Loucy (cell line): Measurements from ENCODE around the gene CCL7.

Experiments
- H2AFZ ChIP-seq: fragments of 200-600 bp; sonication (generic); 2 replicates; pipeline ENCODE4 v1.6.0; 2016; ENCODE audit warnings: antibody characterized with exemption, mild to moderate bottlenecking, low read length, moderate library complexity
- H3F3A ChIP-seq: fragments of 200-600 bp; 2 replicates; pipeline ENCODE4 v1.6.0; 2016; ENCODE audit warnings: antibody characterized with exemption, low read depth, mild to moderate bottlenecking
- H3K27me3 ChIP-seq: fragments of 200-600 bp; sonication (generic); 2 replicates; pipeline ENCODE4 v1.6.1; 2014; ENCODE audit warnings: low read length, mild to moderate bottlenecking; ENCODE audit not compliant: insufficient read depth, poor library complexity, severe bottlenecking
- H3K36me3 ChIP-seq: fragments of 200-600 bp; sonication (generic); 2 replicates; pipeline ENCODE4 v1.6.1; 2016; ENCODE audit warnings: low read length; ENCODE audit not compliant: insufficient read depth
- H3K4me1 ChIP-seq: fragments of 200-600 bp; sonication (generic); 2 replicates; pipeline ENCODE4 v1.5.1; 2014; ENCODE audit warnings: low read length, mild to moderate bottlenecking; ENCODE audit not compliant: insufficient read depth, poor library complexity, severe bottlenecking
- H3K4me2 ChIP-seq: fragments of 200-600 bp; sonication (generic); 2 replicates; pipeline ENCODE4 v1.6.0; 2014; ENCODE audit warnings: antibody characterized with exemption, low read length, low read depth, mild to moderate bottlenecking; ENCODE audit not compliant: poor library complexity, severe bottlenecking
- H3K4me3 ChIP-seq: fragments of 200-600 bp; sonication (generic); 2 replicates; pipeline ENCODE4 v1.5.1; 2014; ENCODE audit warnings: low read length, mild to moderate bottlenecking, mixed read lengths; ENCODE audit not compliant: poor library complexity, severe bottlenecking
- H3K79me2 ChIP-seq: fragments of 200-600 bp; sonication (generic); 2 replicates; pipeline ENCODE4 v1.6.1; 2014; ENCODE audit warnings: low read length; ENCODE audit not compliant: insufficient read depth
- H3K9ac ChIP-seq: fragments of 200-600 bp; sonication (generic); 2 replicates; pipeline ENCODE4 v1.6.0; 2014; ENCODE audit warnings: mild to moderate bottlenecking, low read depth, low read length, moderate library complexity; ENCODE audit not compliant: poor library complexity, severe bottlenecking
- H3K9me2 ChIP-seq: fragments of 200-600 bp; sonication (generic); replicated peaks from 2 replicates; pipeline ENCODE4 v1.6.1; 2016; ENCODE audit warnings: low read depth, low read length, mixed read lengths
- H3K9me3 ChIP-seq: fragments of 200-600 bp; sonication (generic); 2 replicates; pipeline ENCODE4 v1.6.1; 2014; ENCODE audit warnings: mild to moderate bottlenecking, antibody characterized with exemption, low read length, low read depth; ENCODE audit not compliant: insufficient read depth
- H4K20me1 ChIP-seq: fragments of 200-600 bp; sonication (generic); 2 replicates; pipeline ENCODE4 v1.6.0; 2014; ENCODE audit warnings: antibody characterized with exemption, low read length, mild to moderate bottlenecking; ENCODE audit not compliant: insufficient read depth, poor library complexity, severe bottlenecking
- CTCF ChIP-seq: fragments of 200-600 bp; sonication (generic); conservative IDR thresholded peaks from 2 replicates; pipeline ENCODE4 v1.5.1; 2014; ENCODE audit warnings: mild to moderate bottlenecking, antibody characterized with exemption, low read length
- EZH2phosphoT487 ChIP-seq: fragments of 200-600 bp; IDR thresholded peaks from 2 replicates; pipeline ENCODE4 v1.6.1; 2018; ENCODE audit warnings: antibody characterized with exemption, mild to moderate bottlenecking, moderate library complexity, borderline replicate concordance

Gene CCL7

GRCh38 chr17:34242587-34243363 is 27.2 kb upstream of the CCL7 start:
- no peak for TF ChIP-seq CTCF
- no peak for TF ChIP-seq EZH2phosphoT487
- Histone ChIP-seq H3F3A (no peaks in the 10 kb centered on the region), H3K9me3 (no peaks in the 10 kb centered on the region), H3K9me2 (no peaks in the 10 kb centered on the region), H3K4me1 (peaks cover 3% of the 10 kb centered on the region), H3K9ac (no peak overlapping the region), H3K4me3 (no peak overlapping the region), H3K79me2 (no peaks in the 10 kb centered on the region), H3K4me2 (no peak overlapping the region), H3K27me3 (no peaks in the 10 kb centered on the region), H4K20me1 (no peaks in the 10 kb centered on the region), H3K36me3 (no peaks in the 10 kb centered on the region), H2AFZ (no peak overlapping the region)

GRCh38 chr17:34243364-34244320 is 26.4 kb upstream of the CCL7 start:
- H3K9me3 ChIP-seq: no peaks in the 10 kb centered on the region
- H3K36me3 ChIP-seq: no peaks in the 10 kb centered on the region
- no peak overlapping the region for H3K9ac ChIP-seq
- no peaks in the 10 kb centered on the region for H3K79me2 ChIP-seq
- H3K9me2 ChIP-seq: no peaks in the 10 kb centered on the region
- no peaks in the 10 kb centered on the region for H4K20me1 ChIP-seq
- H3K4me2 ChIP-seq: no peak overlapping the region
- no peak overlapping the region for H3K4me3 ChIP-seq
- H2AFZ ChIP-seq: no peak overlapping the region
- H3K27me3 ChIP-seq: no peaks in the 10 kb centered on the region
- no peak for TF ChIP-seq EZH2phosphoT487
- TF ChIP-seq CTCF: no peak
- H3K4me1 ChIP-seq: peaks cover 3% of the 10 kb centered on the region
- no peaks in the 10 kb centered on the region for H3F3A ChIP-seq

GRCh38 chr17:34245351-34245905 is 24.6 kb upstream of the CCL7 start:
- Histone ChIP-seq H3K9me2 (no peaks in the 10 kb centered on the region), H3K79me2 (no peaks in the 10 kb centered on the region), H3K9ac (no peak overlapping the region), H3K4me3 (no peak overlapping the region), H3F3A (no peaks in the 10 kb centered on the region), H3K4me1 (peaks cover 3% of the 10 kb centered on the region), H3K4me2 (no peak overlapping the region), H3K9me3 (no peaks in the 10 kb centered on the region), H3K27me3 (no peaks in the 10 kb centered on the region), H2AFZ (no peak overlapping the region), H4K20me1 (no peaks in the 10 kb centered on the region), H3K36me3 (no peaks in the 10 kb centered on the region)
- TF ChIP-seq EZH2phosphoT487 (no peak), CTCF (no peak)
